Liver (tissue), 9 donors: ENCODE results near the gene CUL5. TPM values are rescaled to one million over a fixed set of nuclear protein-coding genes. Genes with fewer than 3 reads are reported as not detected.
"Not testable (repeated sequence)": the region's sequence is repeated elsewhere in the genome, so short reads cannot be mapped to it uniquely, and the experiment has no call there.

ENCODE experiments used
- DNase-seq: peaks from one replicate; pipeline ENCODE4 v3.0.0-alpha.2; 2017; ENCODE audit warnings: low spot score
- H3K27ac ChIP-seq, 2 donors: one replicate each; pipeline ENCODE4 v1.7.0; 2013; ENCODE audit warnings: inconsistent platforms in 2 of 2, low read length in 2 of 2, control low read depth in 1 of 2, low read depth in 1 of 2, mild to moderate bottlenecking in 1 of 2
- H3K27me3 ChIP-seq, 4 donors: one replicate each; pipeline versions ENCODE4 v1.6.1 to v1.7.0; 2013; ENCODE audit warnings: low read length in 3 of 4, inconsistent platforms in 1 of 4, mild to moderate bottlenecking in 1 of 4, moderate library complexity in 1 of 4; ENCODE audit not compliant: control insufficient read depth in 4 of 4, insufficient read depth in 4 of 4
- H3K36me3 ChIP-seq, 4 donors: one replicate each; pipeline versions ENCODE4 v1.6.1 to v1.7.0; 2013; ENCODE audit warnings: low read length in 3 of 4, mild to moderate bottlenecking in 3 of 4, low read depth in 1 of 4, moderate library complexity in 1 of 4; ENCODE audit not compliant: control insufficient read depth in 4 of 4, insufficient read depth in 3 of 4
- H3K4me1 ChIP-seq, 4 donors: one replicate each; pipeline versions ENCODE4 v1.6.1 to v1.7.0; 2013; ENCODE audit warnings: low read length in 3 of 4, mild to moderate bottlenecking in 3 of 4, moderate library complexity in 1 of 4; ENCODE audit not compliant: control insufficient read depth in 4 of 4, insufficient read depth in 4 of 4
- H3K4me3 ChIP-seq, 3 donors: one replicate each; pipeline versions ENCODE4 v1.6.1 to v1.7.0; 2013; ENCODE audit warnings: low read length in 3 of 3, control low read depth in 1 of 3, low read depth in 1 of 3, mild to moderate bottlenecking in 1 of 3
- H3K9ac ChIP-seq, 2 donors: one replicate each; pipeline ENCODE4 v1.7.0; 2013; ENCODE audit warnings: low read length in 2 of 2, mild to moderate bottlenecking in 2 of 2, moderate library complexity in 2 of 2, control low read depth in 1 of 2, low read depth in 1 of 2
- H3K9me3 ChIP-seq, 4 donors: one replicate each; pipeline versions ENCODE4 v1.6.1 to v1.7.0; 2013; ENCODE audit warnings: low read length in 3 of 4; ENCODE audit not compliant: control insufficient read depth in 4 of 4
- CTCF ChIP-seq: fragments of 150-350 bp; IDR thresholded peaks from 2 replicates; pipeline ENCODE4 v1.5.1; 2017; ENCODE audit warnings: improper control_type of control experiment, low read depth, low read length; ENCODE audit not compliant: missing input control
- FOXA1 ChIP-seq: IDR thresholded peaks from 2 replicates; pipeline ENCODE4 v1.6.1; 2016; ENCODE audit warnings: antibody characterized with exemption
- GABPA ChIP-seq, 2 donors: IDR thresholded peaks in 1 of 2; conservative IDR thresholded peaks in 1 of 2; 2 replicates each; pipeline ENCODE4 v1.6.1; 2016; ENCODE audit warnings: antibody characterized with exemption in 2 of 2, mild to moderate bottlenecking in 1 of 2, moderate library complexity in 1 of 2
- HNF4A ChIP-seq, 2 donors: conservative IDR thresholded peaks; 2 replicates each; pipeline ENCODE4 v1.6.1; 2016; ENCODE audit warnings: antibody characterized with exemption in 2 of 2, mild to moderate bottlenecking in 2 of 2
- HNF4G ChIP-seq: IDR thresholded peaks from 2 replicates; pipeline ENCODE4 v1.6.1; 2016; ENCODE audit warnings: antibody characterized with exemption
- NR2F2 ChIP-seq: IDR thresholded peaks from 2 replicates; pipeline ENCODE4 v1.6.1; 2016; ENCODE audit warnings: antibody characterized with exemption
- REST ChIP-seq: IDR thresholded peaks from 2 replicates; pipeline ENCODE4 v1.6.1; 2016; ENCODE audit warnings: antibody characterized with exemption, mild to moderate bottlenecking
- RXRA ChIP-seq, 2 donors: IDR thresholded peaks; 2 replicates each; pipeline ENCODE4 v1.6.1; 2017 to 2018; ENCODE audit warnings: antibody characterized with exemption in 2 of 2, mild to moderate bottlenecking in 1 of 2
- SP1 ChIP-seq: IDR thresholded peaks from 2 replicates; pipeline ENCODE4 v1.6.1; 2018; ENCODE audit warnings: antibody characterized with exemption, mild to moderate bottlenecking
- YY1 ChIP-seq: IDR thresholded peaks from 2 replicates; pipeline ENCODE4 v1.6.1; 2016; ENCODE audit warnings: antibody characterized with exemption, mild to moderate bottlenecking
- ZBTB33 ChIP-seq: IDR thresholded peaks from 2 replicates; pipeline ENCODE4 v1.6.1; 2016; ENCODE audit warnings: antibody characterized with exemption
- WGBS: extraction: QIAGEN DNeasy Blood & Tissue Kit; methylation state at CpG from one replicate; pipeline ENCODE4 v1.1.7; 2013; 5-methylcytosine and 5-hydroxymethylcytosine counted together
- polyA plus RNA-seq, 2 donors: library from polyadenylated mRNA; stranded (reverse) in 1 of 2; unstranded in 1 of 2; fragments of 200-250 nt in 1 of 2; fragments of >200 nt in 1 of 2; fragmentation: Nextera tagmentation in 1 of 2; extraction: Ambion mirVana in 1 of 2; gene quantifications; one replicate each; pipeline versions ENCODE4 v1.2.1 to v1.2.3, GENCODE V29; 2013 to 2015
- total RNA-seq, 2 donors: library from RNA; depleted of rRNA; stranded (reverse); fragments of >200 nt; gene quantifications; one replicate each; pipeline ENCODE4 v1.2.3, GENCODE V29; 2014
- donor health status: healthy.
- donor health status: healthy.
- donor health status: healthy.
- donor health status: healthy.
- donor health status: healthy.

CUL5 gene
- total and polyA plus RNA-seq, 4 donors: 5.6 to 21.1 (median 12.9) TPM

GRCh38 chr11:108125096-108125495, 116.4 kb downstream of the CUL5 start:
- WGBS: 55% methylated on average over 5 of the region's 5 CpGs
- H3K4me3 ChIP-seq: peak overlapping the region in 2 of 3 donors; percentile 7 to 89
- no peaks in the 10 kb centered on the region for H3K9me3 ChIP-seq
- no peaks in the 10 kb centered on the region for H3K27me3 ChIP-seq
- peak overlapping the region; percentile 94 to 99 for H3K27ac ChIP-seq
- peaks cover 0 to 9% (median 0%) of the 10 kb centered on the region in 4 donors for H3K36me3 ChIP-seq
- H3K4me1 ChIP-seq: peaks cover 7 to 45% (median 33%) of the 10 kb centered on the region in 4 donors
- TF ChIP-seq RXRA (IDR thresholded peaks at IDR 0.05) (peak in 1 of 2 donors; percentile 11), GABPA (IDR thresholded peaks at IDR 0.05 in 1 of 2, conservative IDR thresholded peaks at IDR 0.05 in 1 of 2) (no peak), YY1 (peak; percentile 24)
- no peak for DNase-seq
- H3K9ac ChIP-seq: peak overlapping the region in 1 of 2 donors; percentile 42

- Histone ChIP-seq H3K9ac (no peak overlapping the region), H3K4me3 (no peak overlapping the region), H3K36me3 (peaks cover 0 to 22% (median 8%) of the 10 kb centered on the region in 4 donors), H3K27ac (no peak overlapping the region), H3K27me3 (no peaks in the 10 kb centered on the region), H3K9me3 (no peaks in the 10 kb centered on the region), H3K4me1 (peaks cover 8 to 39% (median 28%) of the 10 kb centered on the region in 4 donors)
- no peak for TF ChIP-seq SP1
- no peak for TF ChIP-seq YY1
- TF ChIP-seq CTCF: no peak
- 98% methylated on average over 2 of the region's 2 CpGs for WGBS
- no peak for DNase-seq
Observed at GRCh38 chr11:108128772-108129171, 120.1 kb downstream of the CUL5 start.

GRCh38 chr11:108131993-108132392, 123.3 kb downstream of the CUL5 start:
- peaks cover 4 to 12% (median 9%) of the 10 kb centered on the region in 4 donors for H3K4me1 ChIP-seq
- no peaks in the 10 kb centered on the region for H3K27me3 ChIP-seq
- no peak for DNase-seq
- H3K36me3 ChIP-seq: peaks cover 5 to 44% (median 20%) of the 10 kb centered on the region in 4 donors
- 94% methylated on average over 1 of the region's 1 CpG for WGBS
- H3K9me3 ChIP-seq: no peaks in the 10 kb centered on the region
- TF ChIP-seq FOXA1 (no peak), HNF4G (no peak), GABPA (IDR thresholded peaks at IDR 0.05 in 1 of 2, conservative IDR thresholded peaks at IDR 0.05 in 1 of 2) (no peak), REST (no peak), YY1 (no peak), HNF4A (conservative IDR thresholded peaks at IDR 0.05) (no peak), ZBTB33 (no peak), CTCF (no peak), NR2F2 (no peak)
- no peak overlapping the region for H3K9ac ChIP-seq
- no peak overlapping the region for H3K4me3 ChIP-seq
- no peak overlapping the region for H3K27ac ChIP-seq

GRCh38 chr11:108132993-108133538, 124.4 kb downstream of the CUL5 start:
- not testable (repeated sequence) for H3K27me3 ChIP-seq, H3K9ac ChIP-seq, H3K9me3 ChIP-seq, H3K27ac ChIP-seq, H3K4me3 ChIP-seq, H3K4me1 ChIP-seq, DNase-seq
- H3K36me3 ChIP-seq: peaks cover 5 to 43% (median 24%) of the 10 kb centered on the region in 4 donors
- 95% methylated on average over 2 of the region's 2 CpGs for WGBS
